HG02798 (cell line): ENCODE data around the gene C6orf52.
"Not testable (repeated sequence)": the region's sequence is repeated elsewhere in the genome, so short reads cannot be mapped to it uniquely, and the experiment has no call there.

ENCODE experiments used
- ATAC-seq: cut with Tn5 transposase; IDR thresholded peaks from one replicate; pipeline ENCODE4 v1.9.1; 2021; ENCODE audit warnings: mild to moderate bottlenecking; ENCODE audit not compliant: unreplicated experiment, poor library complexity

Gene C6orf52

GRCh38 chr6:10713962-10714361 is 19.5 kb upstream of the C6orf52 start:
- ATAC-seq, result no peak

- ATAC-seq, result no peak
Measured at GRCh38 chr6:10696655-10697054, 2.2 kb upstream of the C6orf52 start.

GRCh38 chr6:10695086-10695657 is 756 bp upstream of the C6orf52 start:
- ATAC-seq, result no peak

GRCh38 chr6:10692965-10693538 is 1.4 kb downstream of the C6orf52 start:
- ATAC-seq, result no peak

GRCh38 chr6:10690651-10691445 is 3.6 kb downstream of the C6orf52 start:
- no peak for ATAC-seq

GRCh38 chr6:10687582-10687981 is 6.8 kb downstream of the C6orf52 start:
- ATAC-seq, result no peak

- ATAC-seq, result no peak
Measured at GRCh38 chr6:10686901-10687300, 7.5 kb downstream of the C6orf52 start.

- no peak for ATAC-seq
Measured at GRCh38 chr6:10685092-10685915, 9.1 kb downstream of the C6orf52 start.

GRCh38 chr6:10684618-10685017 is 9.8 kb downstream of the C6orf52 start:
- ATAC-seq, result no peak

GRCh38 chr6:10682355-10682988 is 11.9 kb downstream of the C6orf52 start:
- ATAC-seq, result no peak

- no peak for ATAC-seq
Measured at GRCh38 chr6:10681795-10682194, 12.6 kb downstream of the C6orf52 start.

GRCh38 chr6:10678456-10678855 is 16.0 kb downstream of the C6orf52 start:
- no peak for ATAC-seq

- no peak for ATAC-seq
Measured at GRCh38 chr6:10676403-10676802, 18.0 kb downstream of the C6orf52 start.

GRCh38 chr6:10668126-10668917 is 26.1 kb downstream of the C6orf52 start:
- ATAC-seq, result no peak

GRCh38 chr6:10665595-10665994 is 28.8 kb downstream of the C6orf52 start:
- not testable (repeated sequence) for ATAC-seq

GRCh38 chr6:10662742-10663141 is 31.7 kb downstream of the C6orf52 start:
- no peak for ATAC-seq

GRCh38 chr6:10662207-10662606 is 32.2 kb downstream of the C6orf52 start:
- ATAC-seq, result no peak

- ATAC-seq, result not testable (repeated sequence)
Measured at GRCh38 chr6:10660431-10661191, 33.8 kb downstream of the C6orf52 start.
